Tibial artery (tissue), 4 donors: ENCODE measurements around the gene RIMS4.

ENCODE experiments used
- DNase-seq, 2 donors: peaks; one replicate each; pipeline ENCODE4 v3.0.0-alpha.2; 2019
- H3K27ac ChIP-seq, 2 donors: fragments of 200-600 bp; sonication (generic) in 1 of 2; 1 replicate in 1 of 2; 2 replicates in 1 of 2; pipeline ENCODE4 v1.5.1; 2018 to 2019; ENCODE audit warnings: mild to moderate bottlenecking in 1 of 2
- H3K27me3 ChIP-seq, 2 donors: fragments of 200-600 bp; sonication (generic) in 1 of 2; one replicate each; pipeline versions ENCODE4 v1.5.1 to v1.6.0; 2016 to 2019
- H3K36me3 ChIP-seq, 3 donors: fragments of 200-600 bp; sonication (generic) in 2 of 3; one replicate each; pipeline ENCODE4 v1.5.1; 2016 to 2019; ENCODE audit warnings: mild to moderate bottlenecking in 2 of 3
- H3K4me1 ChIP-seq, 4 donors: fragments of 200-600 bp; sonication (generic) in 2 of 4; 1 replicate in 3 of 4; 2 replicates in 1 of 4; pipeline ENCODE4 v1.5.1; 2016 to 2019
- H3K4me3 ChIP-seq, 2 donors: fragments of 200-600 bp; sonication (generic) in 1 of 2; 1 replicate in 1 of 2; 2 replicates in 1 of 2; pipeline ENCODE4 v1.5.1; 2018 to 2019; ENCODE audit warnings: mild to moderate bottlenecking in 2 of 2
- H3K9me3 ChIP-seq, 3 donors: fragments of 200-600 bp; sonication (generic) in 1 of 3; one replicate each; pipeline ENCODE4 v1.5.1; 2016 to 2019
- CTCF ChIP-seq, 2 experiments: fragments of 200-600 bp in 1 of 2; fragments of 450-650 bp in 1 of 2; IDR thresholded peaks; one replicate each; pipeline ENCODE4 v1.5.1; 2017 to 2019; ENCODE audit warnings: antibody characterized with exemption in 2 of 2, mild to moderate bottlenecking in 1 of 2, moderate library complexity in 1 of 2
- intact Hi-C: fragments of 100-400 bp; cut with DNase I; formaldehyde crosslinking; loops from one replicate; pipeline ENCODE4 v1.15.0; 2023; ENCODE audit warnings: low total_unique reads

RIMS4 gene

GRCh38 chr20:44807684-44808056 is 2.7 kb downstream of the RIMS4 start:
- no peak for TF ChIP-seq CTCF (IDR thresholded peaks at IDR 0.05)
- intact Hi-C loops, result no loop called here
- Histone ChIP-seq H3K4me1 (peaks cover 0 to 20% (median 13%) of the 10 kb centered on the region in 4 donors), H3K27ac (no peak overlapping the region), H3K4me3 (no peak overlapping the region), H3K36me3 (no peaks in the 10 kb centered on the region), H3K27me3 (peaks cover 0 to 80% of the 10 kb centered on the region in 2 donors), H3K9me3 (peaks cover 3 to 14% (median 13%) of the 10 kb centered on the region in 3 donors)
- no peak for DNase-seq

GRCh38 chr20:44807051-44807683 is 3.2 kb downstream of the RIMS4 start:
- H3K4me3 ChIP-seq, result no peak overlapping the region
- peaks cover 3 to 9% (median 9%) of the 10 kb centered on the region in 3 donors for H3K9me3 ChIP-seq
- TF ChIP-seq CTCF (IDR thresholded peaks at IDR 0.05), result no peak
- no peaks in the 10 kb centered on the region for H3K36me3 ChIP-seq
- H3K27ac ChIP-seq, result no peak overlapping the region
- peaks cover 0 to 20% (median 13%) of the 10 kb centered on the region in 4 donors for H3K4me1 ChIP-seq
- intact Hi-C loops, result no loop called here
- DNase-seq, result peak in 1 of 2 donors; percentile 45
- peaks cover 0 to 81% of the 10 kb centered on the region in 2 donors for H3K27me3 ChIP-seq

- H3K4me1 ChIP-seq, result peaks cover 0 to 20% (median 13%) of the 10 kb centered on the region in 4 donors
- peak; percentile 84 to 86 for DNase-seq
- H3K27ac ChIP-seq, result no peak overlapping the region
- intact Hi-C loops, result no loop called here
- no peak overlapping the region for H3K4me3 ChIP-seq
- no peaks in the 10 kb centered on the region for H3K9me3 ChIP-seq
- H3K27me3 ChIP-seq, result peaks cover 0 to 71% of the 10 kb centered on the region in 2 donors
- no peaks in the 10 kb centered on the region for H3K36me3 ChIP-seq
- no peak for TF ChIP-seq CTCF (IDR thresholded peaks at IDR 0.05)
Observed at GRCh38 chr20:44805979-44806620, 4.2 kb downstream of the RIMS4 start.

- Histone ChIP-seq H3K36me3 (no peaks in the 10 kb centered on the region), H3K27ac (no peak overlapping the region), H3K9me3 (no peaks in the 10 kb centered on the region), H3K27me3 (peaks cover 0 to 64% of the 10 kb centered on the region in 2 donors), H3K4me1 (peaks cover 0 to 16% (median 9%) of the 10 kb centered on the region in 4 donors), H3K4me3 (no peak overlapping the region)
- intact Hi-C loops, result no loop called here
- TF ChIP-seq CTCF (IDR thresholded peaks at IDR 0.05), result no peak
- peak in 1 of 2 donors; percentile 2 for DNase-seq
Observed at GRCh38 chr20:44805335-44805978, 4.9 kb downstream of the RIMS4 start.

- Histone ChIP-seq H3K36me3 (no peaks in the 10 kb centered on the region), H3K4me1 (peaks cover 0 to 6% (median 3%) of the 10 kb centered on the region in 4 donors), H3K9me3 (no peaks in the 10 kb centered on the region), H3K27ac (no peak overlapping the region), H3K27me3 (peaks cover 0 to 49% of the 10 kb centered on the region in 2 donors), H3K4me3 (no peak overlapping the region)
- no peak for TF ChIP-seq CTCF (IDR thresholded peaks at IDR 0.05)
- intact Hi-C loops, result no loop called here
- no peak for DNase-seq
Observed at GRCh38 chr20:44803383-44803941, 6.9 kb downstream of the RIMS4 start.
